ENCODE measurements around the gene MAP3K6.

MAP3K6 gene

GRCh38 chr1:27374362-27375086 lies 7.8 kb upstream of the MAP3K6 start, which contains the start of gene FCN3:
FCN3 (minus strand) TSS chr1:27374824; CDS start chr1:27374818, 6 bp downstream.
- DNase-seq, result no peak

GRCh38 chr1:27372808-27373690 lies 6.3 kb upstream of the MAP3K6 start:
- DNase-seq, result no peak

GRCh38 chr1:27372022-27372807 lies 5.5 kb upstream of the MAP3K6 start:
- DNase-seq, result no peak

GRCh38 chr1:27368869-27369582 lies 2.3 kb upstream of the MAP3K6 start:
- DNase-seq, result peak; percentile 39

GRCh38 chr1:27367160-27367650 lies 444 bp upstream of the MAP3K6 start:
- no peak for DNase-seq

GRCh38 chr1:27366113-27366410 lies 699 bp downstream of the MAP3K6 start:
- peak; percentile 62 for DNase-seq

- peak; percentile 92 for DNase-seq
Observed at GRCh38 chr1:27365372-27366112, 1.2 kb downstream of the MAP3K6 start.

GRCh38 chr1:27364696-27365371 lies 1.9 kb downstream of the MAP3K6 start:
- DNase-seq, result no peak

- no peak for DNase-seq
Observed at GRCh38 chr1:27363766-27364695, 2.7 kb downstream of the MAP3K6 start.

GRCh38 chr1:27361553-27361952 lies 5.2 kb downstream of the MAP3K6 start:
- DNase-seq, result no peak

- no peak for DNase-seq
Observed at GRCh38 chr1:27361044-27361402, 5.7 kb downstream of the MAP3K6 start.

GRCh38 chr1:27360159-27361043 lies 6.4 kb downstream of the MAP3K6 start:
- no peak for DNase-seq

- no peak for DNase-seq
Observed at GRCh38 chr1:27359822-27360158, 7.0 kb downstream of the MAP3K6 start.

GRCh38 chr1:27358928-27359313 lies 7.8 kb downstream of the MAP3K6 start:
- DNase-seq, result no peak

GRCh38 chr1:27358038-27358927 lies 8.5 kb downstream of the MAP3K6 start:
- no peak for DNase-seq

GRCh38 chr1:27357281-27358037 lies 9.3 kb downstream of the MAP3K6 start:
- no peak for DNase-seq

- no peak for DNase-seq
Observed at GRCh38 chr1:27356619-27357280, 10.0 kb downstream of the MAP3K6 start.

All from HCEC 1CT (cell line).